Parathyroid adenoma (tissue), 2 donors: Measurements from ENCODE around the gene FOXD2.

Experiments used
- H2AFZ ChIP-seq: fragments of 300-600 bp; sonication (generic); one replicate; pipeline ENCODE4 v1.7.0; 2017; ENCODE audit warnings: antibody characterized with exemption, mild to moderate bottlenecking
- H3K27ac ChIP-seq: fragments of 300-600 bp; sonication (generic); one replicate; pipeline ENCODE4 v1.7.0; 2017
- H3K27me3 ChIP-seq: fragments of 300-600 bp; sonication (generic); one replicate; pipeline ENCODE4 v1.7.0; 2017; ENCODE audit warnings: low read length; ENCODE audit not compliant: control insufficient read depth, insufficient read depth
- H3K36me3 ChIP-seq: fragments of 300-600 bp; sonication (generic); one replicate; pipeline ENCODE4 v1.7.0; 2017; ENCODE audit warnings: low read length; ENCODE audit not compliant: control insufficient read depth, insufficient read depth
- H3K4me1 ChIP-seq: fragments of 300-600 bp; sonication (generic); one replicate; pipeline ENCODE4 v1.7.0; 2017; ENCODE audit warnings: control low read depth
- H3K4me2 ChIP-seq: fragments of 300-600 bp; sonication (generic); one replicate; pipeline ENCODE4 v1.7.0; 2017; ENCODE audit warnings: low read length
- H3K4me3 ChIP-seq: fragments of 300-600 bp; sonication (generic); one replicate; pipeline ENCODE4 v1.7.0; 2017; ENCODE audit warnings: low read depth, low read length
- H3K79me2 ChIP-seq: fragments of 300-600 bp; sonication (generic); one replicate; pipeline ENCODE4 v1.7.0; 2017; ENCODE audit warnings: control low read depth
- H3K9ac ChIP-seq: fragments of 300-600 bp; sonication (generic); one replicate; pipeline ENCODE4 v1.7.0; 2017; ENCODE audit warnings: mild to moderate bottlenecking
- H3K9me3 ChIP-seq: fragments of 300-600 bp; sonication (generic); one replicate; pipeline ENCODE4 v1.7.0; 2017; ENCODE audit warnings: low read length; ENCODE audit not compliant: control insufficient read depth
- CTCF ChIP-seq: fragments of 300-600 bp; sonication (generic); IDR thresholded peaks from one replicate; pipeline ENCODE4 v1.7.0; 2017; ENCODE audit warnings: antibody characterized with exemption, mild to moderate bottlenecking
- donor health status: primary hyperparathyroidism.

FOXD2 gene

GRCh38 chr1:47460040-47460439, 22.2 kb downstream of the FOXD2 start:
- H3K27ac ChIP-seq: no peak overlapping the region
- H3K4me3 ChIP-seq: no peak overlapping the region
- H3K4me2 ChIP-seq: no peak overlapping the region
- no peak for TF ChIP-seq CTCF
- no peaks in the 10 kb centered on the region for H3K79me2 ChIP-seq
- no peaks in the 10 kb centered on the region for H3K4me1 ChIP-seq
- H3K9me3 ChIP-seq: no peaks in the 10 kb centered on the region
- no peak overlapping the region for H3K9ac ChIP-seq
- no peak overlapping the region for H2AFZ ChIP-seq
- no peaks in the 10 kb centered on the region for H3K36me3 ChIP-seq
- no peaks in the 10 kb centered on the region for H3K27me3 ChIP-seq

GRCh38 chr1:47460456-47460855, 22.6 kb downstream of the FOXD2 start:
- no peaks in the 10 kb centered on the region for H3K36me3 ChIP-seq
- TF ChIP-seq CTCF: no peak
- no peaks in the 10 kb centered on the region for H3K4me1 ChIP-seq
- H3K9ac ChIP-seq: no peak overlapping the region
- no peaks in the 10 kb centered on the region for H3K79me2 ChIP-seq
- H3K27me3 ChIP-seq: no peaks in the 10 kb centered on the region
- no peak overlapping the region for H3K4me2 ChIP-seq
- no peak overlapping the region for H2AFZ ChIP-seq
- H3K4me3 ChIP-seq: no peak overlapping the region
- no peak overlapping the region for H3K27ac ChIP-seq
- H3K9me3 ChIP-seq: no peaks in the 10 kb centered on the region

GRCh38 chr1:47465605-47466004, 27.8 kb downstream of the FOXD2 start:
- Histone ChIP-seq H3K4me2 (no peak overlapping the region), H3K9ac (no peak overlapping the region), H3K9me3 (no peaks in the 10 kb centered on the region), H3K4me3 (no peak overlapping the region), H3K36me3 (no peaks in the 10 kb centered on the region), H3K4me1 (no peaks in the 10 kb centered on the region), H3K27ac (no peak overlapping the region), H2AFZ (no peak overlapping the region), H3K27me3 (no peaks in the 10 kb centered on the region), H3K79me2 (no peaks in the 10 kb centered on the region)
- no peak for TF ChIP-seq CTCF

- Histone ChIP-seq H2AFZ (no peak overlapping the region), H3K4me2 (no peak overlapping the region), H3K9ac (no peak overlapping the region), H3K36me3 (no peaks in the 10 kb centered on the region), H3K4me1 (no peaks in the 10 kb centered on the region), H3K27ac (no peak overlapping the region), H3K9me3 (no peaks in the 10 kb centered on the region), H3K79me2 (no peaks in the 10 kb centered on the region), H3K4me3 (no peak overlapping the region), H3K27me3 (no peaks in the 10 kb centered on the region)
- no peak for TF ChIP-seq CTCF
Measured at GRCh38 chr1:47468709-47469389, 31.0 kb downstream of the FOXD2 start.

- no peaks in the 10 kb centered on the region for H3K27me3 ChIP-seq
- H3K79me2 ChIP-seq: no peaks in the 10 kb centered on the region
Measured at GRCh38 chr1:47469390-47469759, 31.5 kb downstream of the FOXD2 start.

More at GRCh38 chr1:47469390-47469759, 31.5 kb downstream of the FOXD2 start:
- Histone ChIP-seq H3K9me3 (no peaks in the 10 kb centered on the region), H3K4me3 (no peak overlapping the region), H3K4me2 (no peak overlapping the region), H3K36me3 (no peaks in the 10 kb centered on the region), H3K4me1 (no peaks in the 10 kb centered on the region), H3K27ac (no peak overlapping the region), H2AFZ (no peak overlapping the region), H3K9ac (no peak overlapping the region)
- TF ChIP-seq CTCF: no peak
